CD8-positive, alpha-beta memory T cell (primary cell): ENCODE results near the gene PDGFD. TPM values are rescaled to one million over a fixed set of nuclear protein-coding genes. Genes with fewer than 3 reads are reported as not detected.

Source experiments
- CTCF ChIA-PET: fragments of 350-600 bp; sonication (Branson Sonifier 250); formaldehyde crosslinking; loops from one replicate; lab custom pipeline; 2021; ENCODE audit warnings: antibody characterized with exemption; lab: Charles Lee
- POLR2A ChIA-PET: fragments of 350-600 bp; sonication (Branson Sonifier 250); formaldehyde crosslinking; loops from one replicate; lab custom pipeline; 2021; ENCODE audit warnings: antibody characterized with exemption; lab: Charles Lee
- DNase-seq, 5 donors: peaks; one replicate each; pipeline versions ENCODE4 v3.0.0 to v3.0.0-alpha.2; 2020 to 2022; ENCODE audit warnings: mixed read lengths in 1 of 5
- H3K27ac ChIP-seq: one replicate; pipeline ENCODE4 v1.7.0; 2013; ENCODE audit warnings: low read depth, mild to moderate bottlenecking, low read length, moderate library complexity
- H3K27me3 ChIP-seq: 2 replicates; pipeline ENCODE4 v1.7.0; 2013; ENCODE audit warnings: low read length, mild to moderate bottlenecking; ENCODE audit not compliant: insufficient read depth, poor library complexity, severe bottlenecking
- H3K36me3 ChIP-seq: 2 replicates; pipeline ENCODE4 v1.7.0; 2013; ENCODE audit warnings: mild to moderate bottlenecking, low read length, moderate library complexity; ENCODE audit not compliant: insufficient read depth
- H3K4me1 ChIP-seq: 2 replicates; pipeline ENCODE4 v1.7.0; 2013; ENCODE audit warnings: mild to moderate bottlenecking, low read length, moderate library complexity; ENCODE audit not compliant: insufficient read depth
- H3K4me3 ChIP-seq: 2 replicates; pipeline ENCODE4 v1.7.0; 2013; ENCODE audit warnings: mild to moderate bottlenecking, low read length
- H3K9me3 ChIP-seq: 2 replicates; pipeline ENCODE4 v1.7.0; 2013; ENCODE audit warnings: mild to moderate bottlenecking, low read length
- H3K27ac Mint-ChIP-seq, 8 donors: one replicate each; pipeline ENCODE4 v1.8.0; 2020 to 2021; ENCODE audit warnings: mixed read lengths in 8 of 8, mild to moderate bottlenecking in 6 of 8, inconsistent platforms in 3 of 8, moderate library complexity in 3 of 8
- H3K27me3 Mint-ChIP-seq, 2 donors: one replicate each; pipeline ENCODE4 v1.8.0; 2020 to 2021; ENCODE audit warnings: mixed read lengths in 2 of 2, mild to moderate bottlenecking in 1 of 2, moderate library complexity in 1 of 2
- H3K36me3 Mint-ChIP-seq, 3 donors: one replicate each; pipeline ENCODE4 v1.8.0; 2020 to 2021; ENCODE audit warnings: mixed read lengths in 3 of 3, inconsistent platforms in 1 of 3, mild to moderate bottlenecking in 1 of 3
- H3K4me1 Mint-ChIP-seq, 3 donors: one replicate each; pipeline ENCODE4 v1.8.0; 2020 to 2021; ENCODE audit warnings: mixed read lengths in 3 of 3, inconsistent platforms in 1 of 3, mild to moderate bottlenecking in 1 of 3
- H3K4me3 Mint-ChIP-seq, 7 donors: one replicate each; pipeline ENCODE4 v1.8.0; 2020 to 2021; ENCODE audit warnings: mixed read lengths in 7 of 7, mild to moderate bottlenecking in 6 of 7, moderate library complexity in 4 of 7, inconsistent platforms in 2 of 7
- H3K9me3 Mint-ChIP-seq, 5 donors: one replicate each; pipeline ENCODE4 v1.8.0; 2020 to 2022; ENCODE audit warnings: mixed read lengths in 5 of 5, mild to moderate bottlenecking in 3 of 5, moderate library complexity in 2 of 5, inconsistent platforms in 1 of 5
- polyA plus RNA-seq: library from polyadenylated mRNA; unstranded; fragments of 300-500 nt; fragmentation: Illumina TruSeq; gene quantifications from one replicate; pipeline ENCODE4 v1.2.3, GENCODE V29; 2021
- total RNA-seq, 2 experiments: library from RNA; stranded (reverse); gene quantifications; one replicate each; pipeline ENCODE4 v1.2.3, GENCODE V29; 2021

PDGFD gene
- total and polyA plus RNA-seq, 3 experiments from 2014 or later = 0.15 to 8.1 (median 0.29) TPM

DNA sequence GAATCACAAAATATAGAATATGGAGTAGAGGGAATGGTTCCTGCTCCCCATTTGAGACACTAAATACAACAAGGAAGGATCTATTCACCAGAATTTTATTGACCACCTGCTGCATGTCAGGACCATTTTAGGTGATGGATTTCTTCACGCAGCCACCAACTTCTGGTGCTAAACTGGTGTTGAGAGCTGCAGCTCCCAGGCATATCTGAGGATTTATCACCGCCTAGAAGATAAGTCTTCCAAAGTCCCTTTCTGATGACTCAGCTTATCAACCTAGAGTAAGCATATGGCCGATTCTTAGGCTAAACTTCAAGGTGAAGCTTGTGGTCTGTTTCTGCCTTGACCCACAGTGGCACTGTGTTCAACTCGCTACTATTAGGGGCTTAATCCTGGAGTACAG, 120.8 kb downstream of the PDGFD start:
- ChIA-PET POLR2A (no interaction called here), CTCF (no interaction called here)
- Histone ChIP-seq H3K4me1 (no peaks in the 10 kb centered on the region), H3K27me3 (no peaks in the 10 kb centered on the region), H3K4me3 (no peak overlapping the region), H3K27ac (no peak overlapping the region), H3K36me3 (no peaks in the 10 kb centered on the region), H3K9me3 (no peaks in the 10 kb centered on the region)
- DNase-seq = no peak
- Mint-ChIP-seq H3K27ac (no peak overlapping the region), H3K9me3 (peaks cover 0 to 3% (median 0%) of the 10 kb centered on the region in 5 donors), H3K4me3 (no peak overlapping the region), H3K4me1 (no peaks in the 10 kb centered on the region), H3K36me3 (no peaks in the 10 kb centered on the region), H3K27me3 (no peaks in the 10 kb centered on the region)

GRCh38 chr11:104041792-104042191, 122.2 kb downstream of the PDGFD start:
- ChIA-PET POLR2A (no interaction called here), CTCF (no interaction called here)
- Histone ChIP-seq H3K36me3 (no peaks in the 10 kb centered on the region), H3K4me3 (no peak overlapping the region), H3K9me3 (no peaks in the 10 kb centered on the region), H3K27ac (no peak overlapping the region), H3K27me3 (no peaks in the 10 kb centered on the region), H3K4me1 (no peaks in the 10 kb centered on the region)
- H3K27me3 Mint-ChIP-seq = no peaks in the 10 kb centered on the region
- H3K4me3 Mint-ChIP-seq = no peak overlapping the region
- H3K27ac Mint-ChIP-seq = no peak overlapping the region
- H3K4me1 Mint-ChIP-seq = no peaks in the 10 kb centered on the region
- no peak for DNase-seq
- H3K36me3 Mint-ChIP-seq = no peaks in the 10 kb centered on the region
- H3K9me3 Mint-ChIP-seq = peaks cover 0 to 3% (median 0%) of the 10 kb centered on the region in 5 donors

GRCh38 chr11:104036995-104037394, 127.0 kb downstream of the PDGFD start:
- no peak overlapping the region for H3K27ac ChIP-seq
- no peak for DNase-seq
- H3K9me3 ChIP-seq = no peaks in the 10 kb centered on the region
- CTCF ChIA-PET = no interaction called here
- Mint-ChIP-seq H3K27ac (no peak overlapping the region), H3K4me1 (no peaks in the 10 kb centered on the region), H3K36me3 (no peaks in the 10 kb centered on the region), H3K27me3 (no peaks in the 10 kb centered on the region), H3K9me3 (no peaks in the 10 kb centered on the region), H3K4me3 (no peak overlapping the region)
- H3K27me3 ChIP-seq = no peaks in the 10 kb centered on the region
- no peaks in the 10 kb centered on the region for H3K36me3 ChIP-seq
- POLR2A ChIA-PET = no interaction called here
- no peak overlapping the region for H3K4me3 ChIP-seq
- no peaks in the 10 kb centered on the region for H3K4me1 ChIP-seq

GRCh38 chr11:104036588-104036987, 127.4 kb downstream of the PDGFD start, which contains the start of gene DDI1:
DDI1 (plus strand) TSS chr11:104036640; CDS start chr11:104036823, 183 bp downstream.
- no peak within 1 kb of the TSS for H3K4me3 ChIP-seq
- H3K27ac Mint-ChIP-seq = no peak within 1 kb of the TSS
- no peaks in the 10 kb centered on the region for H3K4me1 ChIP-seq
- H3K4me3 Mint-ChIP-seq = no peak within 1 kb of the TSS
- H3K36me3 Mint-ChIP-seq = no peaks in the 10 kb centered on the region
- H3K36me3 ChIP-seq = no peaks in the 10 kb centered on the region
- no peak within 1 kb of the TSS for H3K27ac ChIP-seq
- CTCF ChIA-PET = no interaction called here
- no peaks in the 10 kb centered on the region for H3K4me1 Mint-ChIP-seq
- DNase-seq = no peak
- no peaks in the 10 kb centered on the region for H3K27me3 Mint-ChIP-seq
- H3K9me3 Mint-ChIP-seq = peaks cover 0 to 3% (median 2%) of the 10 kb centered on the region in 5 donors
- H3K9me3 ChIP-seq = no peaks in the 10 kb centered on the region
- no peaks in the 10 kb centered on the region for H3K27me3 ChIP-seq
- POLR2A ChIA-PET = no interaction called here

DNA sequence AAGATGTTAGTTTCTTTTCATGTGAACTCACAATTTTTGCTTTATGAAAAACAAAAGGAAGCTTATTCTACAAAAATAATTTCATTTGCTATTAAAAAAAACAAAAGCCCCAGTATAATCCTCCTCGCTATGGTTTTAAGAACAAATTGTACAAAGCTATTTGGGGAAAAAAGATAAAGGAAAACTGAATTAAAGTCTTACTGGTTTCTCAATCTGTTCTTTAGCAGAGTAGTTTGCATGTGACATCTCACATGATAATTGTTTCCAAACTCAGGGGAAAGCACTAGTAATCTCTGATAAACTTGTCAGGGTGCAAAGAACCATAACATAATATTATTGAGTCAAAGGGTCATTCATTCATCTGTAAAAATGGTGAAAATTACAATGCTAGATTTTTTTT, 130.4 kb downstream of the PDGFD start:
- Histone ChIP-seq H3K36me3 (no peaks in the 10 kb centered on the region), H3K4me1 (no peaks in the 10 kb centered on the region), H3K9me3 (no peaks in the 10 kb centered on the region), H3K27ac (no peak overlapping the region), H3K27me3 (no peaks in the 10 kb centered on the region), H3K4me3 (no peak overlapping the region)
- ChIA-PET POLR2A (no interaction called here), CTCF (no interaction called here)
- peaks cover 0 to 5% (median 4%) of the 10 kb centered on the region in 5 donors for H3K9me3 Mint-ChIP-seq
- H3K4me3 Mint-ChIP-seq = no peak overlapping the region
- DNase-seq = no peak
- no peaks in the 10 kb centered on the region for H3K27me3 Mint-ChIP-seq
- H3K4me1 Mint-ChIP-seq = no peaks in the 10 kb centered on the region
- no peaks in the 10 kb centered on the region for H3K36me3 Mint-ChIP-seq
- no peak overlapping the region for H3K27ac Mint-ChIP-seq

DNA sequence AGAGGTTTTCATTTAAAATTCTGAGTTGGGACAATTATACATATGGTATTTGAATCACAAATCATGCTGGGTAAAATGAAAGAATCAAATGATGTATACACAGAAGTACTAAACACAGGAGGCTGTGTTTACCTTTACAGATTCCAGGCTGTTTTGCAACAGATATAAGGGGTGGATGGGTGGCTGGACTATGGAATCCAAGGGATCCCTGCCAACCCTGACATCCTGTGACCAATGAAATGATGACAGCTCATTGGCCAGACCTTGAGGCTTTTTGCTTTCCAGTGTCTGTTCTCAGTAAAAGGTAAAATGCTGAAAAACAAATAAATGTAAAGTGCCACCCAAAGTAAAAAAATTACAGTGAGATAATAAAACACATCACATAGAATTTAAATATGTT, 130.8 kb downstream of the PDGFD start:
- ChIA-PET POLR2A (no interaction called here), CTCF (no interaction called here)
- Histone ChIP-seq H3K36me3 (no peaks in the 10 kb centered on the region), H3K9me3 (no peaks in the 10 kb centered on the region), H3K4me1 (no peaks in the 10 kb centered on the region), H3K27ac (no peak overlapping the region), H3K4me3 (no peak overlapping the region), H3K27me3 (no peaks in the 10 kb centered on the region)
- no peak overlapping the region for H3K4me3 Mint-ChIP-seq
- H3K27me3 Mint-ChIP-seq = no peaks in the 10 kb centered on the region
- H3K36me3 Mint-ChIP-seq = no peaks in the 10 kb centered on the region
- no peak overlapping the region for H3K27ac Mint-ChIP-seq
- no peak for DNase-seq
- H3K9me3 Mint-ChIP-seq = peaks cover 0 to 5% (median 4%) of the 10 kb centered on the region in 5 donors
- no peaks in the 10 kb centered on the region for H3K4me1 Mint-ChIP-seq

- Mint-ChIP-seq H3K4me3 (no peak overlapping the region), H3K36me3 (no peaks in the 10 kb centered on the region)
Measured at GRCh38 chr11:104028476-104029263, 135.3 kb downstream of the PDGFD start.

DNA sequence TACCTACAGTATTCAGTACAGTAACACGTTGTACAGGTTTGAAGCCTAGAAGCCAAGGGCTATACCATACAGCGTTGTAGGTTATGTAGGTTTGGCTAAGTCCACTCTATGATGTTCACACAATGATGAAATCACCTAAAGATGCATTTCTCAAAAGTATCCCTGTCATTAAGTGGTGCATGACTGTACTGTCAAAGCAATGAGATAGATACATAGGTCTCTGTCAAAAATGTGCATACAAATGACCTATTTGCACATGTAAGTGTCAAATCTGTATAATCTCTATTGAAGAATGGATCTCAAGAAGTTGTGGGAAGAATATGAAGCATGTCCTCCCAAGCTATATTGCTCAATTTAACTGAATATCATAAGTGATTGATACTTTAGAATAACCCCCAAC, 139.4 kb downstream of the PDGFD start:
- ChIA-PET POLR2A (no interaction called here), CTCF (no interaction called here)
- no peaks in the 10 kb centered on the region for H3K9me3 ChIP-seq
- no peaks in the 10 kb centered on the region for H3K27me3 ChIP-seq
- Mint-ChIP-seq H3K27me3 (no peaks in the 10 kb centered on the region), H3K4me3 (no peak overlapping the region), H3K36me3 (no peaks in the 10 kb centered on the region), H3K9me3 (peaks cover 0 to 2% (median 0%) of the 10 kb centered on the region in 5 donors), H3K27ac (no peak overlapping the region), H3K4me1 (no peaks in the 10 kb centered on the region)
- DNase-seq = no peak
- no peak overlapping the region for H3K4me3 ChIP-seq
- H3K27ac ChIP-seq = no peak overlapping the region
- no peaks in the 10 kb centered on the region for H3K36me3 ChIP-seq
- no peaks in the 10 kb centered on the region for H3K4me1 ChIP-seq

More at GRCh38 chr11:104028476-104029263, 135.3 kb downstream of the PDGFD start:
- DNase-seq = no peak
- Histone ChIP-seq H3K27me3 (no peaks in the 10 kb centered on the region), H3K36me3 (no peaks in the 10 kb centered on the region), H3K9me3 (no peaks in the 10 kb centered on the region), H3K27ac (no peak overlapping the region), H3K4me3 (no peak overlapping the region), H3K4me1 (no peaks in the 10 kb centered on the region)
- Mint-ChIP-seq H3K27ac (no peak overlapping the region), H3K27me3 (no peaks in the 10 kb centered on the region), H3K9me3 (peaks cover 0 to 5% (median 4%) of the 10 kb centered on the region in 5 donors), H3K4me1 (no peaks in the 10 kb centered on the region)
- ChIA-PET CTCF (no interaction called here), POLR2A (no interaction called here)
